HG03159 (cell line): ENCODE data around the gene MED26.
A peak's percentile ranks its signal among the peaks of the same experiment; 100 is the strongest.

ENCODE experiments used
- ATAC-seq: cut with Tn5 transposase; IDR thresholded peaks from one replicate; pipeline ENCODE4 v1.9.1; 2021; ENCODE audit warnings: mild to moderate bottlenecking, moderate library complexity; ENCODE audit not compliant: unreplicated experiment

MED26 gene

DNA sequence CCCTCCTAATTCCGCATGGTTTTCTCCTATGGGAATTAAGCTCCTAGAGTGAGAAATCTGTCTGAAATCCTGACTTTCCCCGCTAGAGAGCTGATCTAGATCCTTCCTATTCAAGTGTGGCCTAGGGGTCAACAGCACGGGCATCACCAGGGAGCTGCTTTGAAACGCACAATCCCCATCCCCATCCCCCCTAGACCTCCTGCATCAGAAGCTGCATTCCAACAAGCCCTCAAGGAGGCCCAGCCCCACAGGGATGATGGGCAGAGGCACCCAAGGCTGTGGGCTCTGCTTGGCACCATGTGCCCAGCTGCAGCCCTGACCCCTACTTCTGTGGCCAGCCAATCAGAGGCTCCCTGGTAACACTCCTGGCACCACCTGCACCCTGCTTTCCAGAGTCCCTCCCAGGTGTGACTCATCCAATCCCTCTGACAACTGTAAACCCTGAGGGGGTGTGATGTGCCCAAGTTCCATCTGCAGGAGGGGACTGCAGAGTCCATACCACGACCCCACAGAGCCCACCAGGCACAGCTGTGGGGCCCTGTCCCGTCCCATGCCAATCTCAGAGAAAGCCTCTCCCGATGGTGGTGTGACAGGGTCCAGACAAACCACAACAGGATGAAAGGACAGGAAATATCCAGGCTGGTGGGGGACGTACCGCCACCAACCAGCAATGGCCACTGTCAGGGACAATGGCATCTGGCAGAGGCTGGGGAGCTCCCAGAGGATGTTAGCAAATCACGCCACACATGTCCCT is 36.0 kb downstream of the MED26 start:
- ATAC-seq: no peak

DNA sequence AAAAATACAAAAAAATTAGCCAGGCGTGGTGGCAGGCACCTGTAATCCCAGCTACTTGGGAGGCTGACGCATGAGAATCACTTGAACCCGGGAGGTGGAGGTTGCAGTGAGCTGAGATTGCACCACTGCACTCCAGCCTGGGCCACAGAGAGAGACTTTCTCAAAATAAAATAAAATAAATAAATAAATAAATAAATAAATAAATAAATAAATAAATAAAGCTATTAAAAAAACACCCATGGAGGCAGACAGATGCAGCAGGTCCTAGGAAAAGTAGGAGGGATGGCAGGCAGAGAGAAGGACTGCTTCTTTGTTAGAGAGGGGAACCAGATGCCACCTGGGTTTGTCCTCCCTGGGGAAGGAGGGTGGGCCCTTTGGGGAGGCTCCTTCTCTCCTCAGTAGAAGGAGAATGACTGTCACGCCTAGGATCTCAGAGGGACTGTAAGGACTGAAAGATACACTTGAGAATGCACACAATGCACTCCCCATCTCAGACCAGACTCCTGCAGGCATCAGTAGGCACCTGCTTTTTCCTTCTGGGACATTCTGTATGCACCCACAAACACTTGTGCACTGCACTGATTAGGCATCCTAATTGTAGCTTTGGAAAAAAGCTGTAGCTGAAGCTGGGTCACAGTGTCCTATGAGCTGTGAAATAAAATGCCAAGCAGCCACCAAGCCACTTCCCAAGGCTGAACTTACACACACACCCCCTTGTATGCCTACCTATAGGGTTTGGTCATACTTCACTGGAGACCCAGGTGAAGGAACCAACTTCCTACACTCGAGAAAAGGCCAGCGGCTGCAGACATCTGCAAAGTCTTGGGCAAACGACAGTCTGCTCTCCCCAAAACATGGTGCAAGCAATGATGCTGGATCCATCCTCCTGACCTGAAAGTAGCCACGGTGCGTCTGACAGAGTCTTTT is 36.9 kb downstream of the MED26 start:
- ATAC-seq: no peak

DNA sequence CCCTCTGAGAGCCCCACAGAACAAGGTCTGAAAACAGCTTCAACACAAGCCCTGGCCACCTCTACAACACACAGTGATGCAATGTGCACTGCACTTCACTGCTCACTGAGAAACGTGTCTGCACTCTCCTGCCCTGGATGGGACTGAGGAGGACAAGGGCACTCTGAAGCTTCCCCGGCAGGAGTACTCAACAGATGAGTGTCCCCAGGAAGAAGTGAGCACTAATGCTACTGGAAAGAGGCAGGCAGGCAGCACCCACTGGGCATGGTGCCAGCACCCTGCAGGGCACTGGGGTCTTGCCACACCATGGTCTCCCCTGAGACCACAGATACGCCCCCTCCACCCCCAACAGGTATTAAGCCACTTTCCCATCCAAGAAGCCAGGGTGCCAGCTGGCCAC is 38.1 kb downstream of the MED26 start:
- ATAC-seq: no peak

DNA sequence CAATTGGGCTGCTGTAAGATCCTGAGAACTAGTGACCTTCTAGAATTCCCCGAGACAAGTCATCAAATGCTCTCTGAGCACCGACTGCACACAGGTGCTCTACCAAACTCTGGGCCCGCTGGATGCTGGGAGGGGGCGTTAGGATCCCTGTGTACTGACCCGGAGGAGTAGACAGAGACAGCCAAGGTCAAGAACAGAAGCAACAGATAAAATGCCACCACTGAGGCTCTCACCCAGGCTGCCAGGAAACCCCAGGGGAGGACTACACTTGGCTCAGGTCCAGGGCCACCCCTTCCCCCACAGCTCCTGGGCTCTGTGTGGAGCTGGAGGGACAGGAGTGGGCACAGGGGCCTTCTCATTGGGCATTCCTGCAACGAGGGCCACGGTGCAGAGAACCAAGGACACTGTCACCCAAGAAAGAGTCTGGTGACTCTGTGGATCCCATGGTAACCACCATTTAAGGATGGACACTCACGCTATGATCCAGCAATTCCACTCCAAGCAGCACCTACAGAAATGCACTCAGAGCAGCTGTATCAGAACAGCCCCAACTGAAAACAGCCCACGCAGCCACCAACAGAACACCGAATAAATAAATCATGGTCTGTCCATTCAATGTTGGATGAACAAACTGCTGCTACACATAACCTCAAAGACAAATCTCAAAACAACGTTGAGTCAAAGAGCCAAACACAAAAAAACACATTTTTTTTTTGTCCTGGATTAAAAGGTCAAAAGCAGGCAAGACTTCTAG is 39.0 kb downstream of the MED26 start:
- no peak for ATAC-seq

DNA sequence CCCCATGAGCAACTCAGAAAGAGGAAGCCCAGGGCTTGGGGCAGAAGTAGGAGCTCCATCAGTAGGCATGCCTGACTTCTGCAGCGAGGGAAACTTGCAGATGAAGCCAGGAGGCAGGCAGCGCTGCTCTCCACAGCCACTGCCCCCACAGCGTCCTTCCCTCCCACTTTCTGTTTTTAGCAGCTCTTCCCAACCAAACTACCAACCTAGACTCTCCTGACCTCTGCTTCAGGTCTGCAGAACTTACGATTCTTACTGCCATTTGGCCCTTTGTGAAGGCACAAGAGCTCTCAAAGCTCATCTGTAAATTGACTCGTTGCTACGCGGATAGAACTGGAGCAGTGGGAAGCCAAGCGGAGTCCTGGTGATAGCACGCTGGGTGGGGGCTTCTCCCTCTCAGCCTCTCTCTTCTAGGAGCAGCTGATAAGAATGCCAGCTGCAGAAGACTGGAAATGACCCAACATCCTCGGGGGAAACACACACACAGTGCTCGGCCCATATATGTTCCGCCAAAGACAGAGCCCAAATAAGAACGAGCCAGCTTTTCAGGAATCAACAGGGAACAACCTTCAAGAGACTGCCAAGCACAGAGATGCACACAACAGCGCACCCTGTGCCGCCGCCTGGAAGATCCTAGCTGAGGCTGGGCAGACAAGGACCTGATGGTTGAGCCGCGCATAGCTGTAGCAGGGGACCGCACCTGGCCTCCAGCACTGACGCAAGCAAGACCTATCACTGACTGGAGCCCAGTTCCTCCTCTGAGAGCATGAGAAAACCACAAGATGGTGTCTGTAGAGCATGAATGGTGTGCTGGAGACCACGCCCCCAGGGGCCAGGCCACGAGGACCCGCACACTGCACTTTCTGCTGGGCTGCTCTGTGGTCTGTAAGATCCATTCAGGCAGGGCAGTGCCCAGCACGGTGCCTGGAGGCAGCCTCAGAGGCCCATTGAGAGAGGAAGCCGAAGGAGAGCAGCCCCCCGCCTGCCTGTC is 39.9 kb downstream of the MED26 start:
- ATAC-seq: peak; percentile 44

DNA sequence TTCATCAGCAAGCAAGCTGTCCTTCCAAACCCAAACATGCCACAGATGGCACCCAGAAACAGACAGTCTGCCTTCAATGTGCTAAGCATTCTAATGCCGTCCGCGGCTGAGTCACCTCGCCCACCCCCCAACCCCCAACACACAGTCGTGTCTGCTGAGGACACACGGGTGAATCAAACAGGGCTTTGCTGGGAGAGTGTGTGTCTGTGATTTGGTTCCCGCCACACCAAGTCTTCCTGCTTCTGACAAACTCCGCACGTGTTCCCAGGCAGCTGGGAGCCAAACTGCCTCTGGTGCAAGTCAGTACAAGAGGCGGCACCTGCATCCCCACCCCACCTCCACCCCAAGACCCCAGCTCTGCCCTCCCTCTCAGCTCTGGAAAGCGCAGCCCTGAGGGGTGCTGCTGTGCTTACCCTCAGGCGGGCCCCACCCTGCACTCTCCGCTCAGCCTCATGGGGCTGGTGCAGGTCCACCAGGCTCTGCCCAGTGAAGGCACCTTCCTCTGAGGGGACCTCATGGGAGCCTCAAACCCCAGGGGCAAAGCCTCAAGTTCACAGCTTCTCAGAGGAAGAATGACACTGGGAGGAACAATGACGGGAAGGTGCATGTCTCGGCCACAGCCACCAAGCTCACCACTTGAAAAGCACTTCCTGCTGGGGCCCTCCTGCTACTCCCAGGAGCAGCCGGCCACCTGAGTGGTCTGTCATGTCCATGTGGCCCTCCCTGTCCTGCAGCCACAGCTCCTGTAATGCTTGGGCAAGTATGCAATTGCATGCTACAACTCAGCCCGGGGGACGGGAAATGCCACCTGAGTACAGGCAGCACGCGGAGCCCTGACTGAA is 40.8 kb downstream of the MED26 start:
- no peak for ATAC-seq

DNA sequence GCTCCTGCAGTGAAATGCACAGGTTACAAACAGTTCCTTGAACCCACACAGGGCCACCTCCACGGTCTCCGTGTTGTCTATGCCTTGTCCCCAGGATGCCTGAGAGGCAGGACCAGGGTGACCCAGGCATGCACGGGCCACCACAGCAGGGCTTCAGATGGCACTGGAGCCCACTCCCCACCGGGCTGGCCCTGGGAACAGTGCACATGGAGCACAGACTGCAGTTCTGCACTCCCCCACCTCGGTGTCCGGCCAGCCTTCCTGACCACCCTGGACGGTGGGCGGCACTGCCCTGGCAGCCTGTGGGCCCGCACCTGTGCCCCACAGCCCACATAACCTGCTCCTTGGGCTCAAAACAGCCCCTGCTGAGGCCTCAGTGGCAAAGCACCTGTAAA is 41.5 kb downstream of the MED26 start:
- no peak for ATAC-seq

DNA sequence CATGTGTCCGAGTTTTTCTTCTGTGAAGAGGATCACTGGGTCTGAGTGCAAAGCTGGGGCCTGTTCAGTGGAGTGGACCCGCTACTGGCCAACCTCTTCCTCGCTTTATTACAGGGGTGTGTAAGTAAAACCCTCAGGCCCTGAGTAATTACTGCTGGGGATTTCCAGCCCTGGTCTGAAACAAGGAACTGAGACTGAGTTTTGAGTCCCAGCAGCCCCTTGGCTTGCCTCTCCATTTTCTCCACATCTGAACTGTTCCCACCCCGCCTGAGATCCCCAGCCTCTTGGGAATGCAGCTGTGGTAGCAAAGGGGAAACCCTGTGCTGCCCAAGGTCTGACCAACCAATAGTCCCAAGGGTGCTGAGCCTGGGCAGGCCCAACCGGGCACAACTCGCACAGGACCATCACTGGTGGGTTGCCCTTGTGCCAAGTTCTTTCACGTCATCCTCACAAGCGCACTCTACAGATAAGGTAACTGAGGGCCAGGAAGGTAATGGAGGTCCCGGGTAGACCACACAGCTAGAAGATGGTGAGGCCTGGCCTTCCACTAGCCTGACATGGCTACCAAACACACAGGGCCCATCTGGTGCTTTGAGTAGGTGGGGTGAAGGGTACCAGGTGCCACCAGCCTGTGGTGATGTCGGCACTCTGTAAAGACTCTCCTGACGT is 42.1 kb downstream of the MED26 start:
- peak; percentile 29 for ATAC-seq

DNA sequence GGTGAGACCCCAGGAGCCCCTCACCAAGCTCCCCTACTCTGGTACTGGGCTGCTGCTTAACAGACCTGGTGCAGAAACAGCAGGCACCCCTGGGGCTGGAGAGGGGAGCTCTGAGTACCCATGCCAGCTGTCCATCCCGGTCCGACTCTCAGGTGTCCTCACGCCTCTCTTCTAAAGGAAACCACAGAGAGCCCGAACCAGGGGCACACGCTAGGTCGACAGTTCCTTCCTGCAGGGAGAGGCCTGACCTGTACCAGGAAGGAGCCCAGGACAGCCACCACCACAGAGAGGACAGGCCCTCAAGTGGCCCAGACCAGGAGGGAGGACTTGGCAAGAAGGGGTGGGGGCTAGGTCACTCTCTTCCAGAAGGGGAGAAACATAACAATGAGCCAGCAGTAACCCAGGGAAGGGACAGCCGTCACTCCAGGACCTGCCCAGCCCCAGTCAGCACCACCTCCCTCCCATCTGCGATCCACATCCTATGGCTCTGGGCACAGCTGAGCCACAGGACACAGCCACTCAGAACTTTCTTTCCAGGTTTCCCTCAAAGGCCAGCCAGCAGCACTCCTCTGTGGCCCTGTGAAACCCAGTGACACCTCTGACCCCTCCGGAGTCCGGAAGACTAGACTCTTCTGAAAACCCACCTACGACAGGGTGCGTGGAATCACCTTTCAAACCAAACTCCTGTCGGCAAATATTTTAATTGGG is 42.8 kb downstream of the MED26 start:
- ATAC-seq: no peak

DNA sequence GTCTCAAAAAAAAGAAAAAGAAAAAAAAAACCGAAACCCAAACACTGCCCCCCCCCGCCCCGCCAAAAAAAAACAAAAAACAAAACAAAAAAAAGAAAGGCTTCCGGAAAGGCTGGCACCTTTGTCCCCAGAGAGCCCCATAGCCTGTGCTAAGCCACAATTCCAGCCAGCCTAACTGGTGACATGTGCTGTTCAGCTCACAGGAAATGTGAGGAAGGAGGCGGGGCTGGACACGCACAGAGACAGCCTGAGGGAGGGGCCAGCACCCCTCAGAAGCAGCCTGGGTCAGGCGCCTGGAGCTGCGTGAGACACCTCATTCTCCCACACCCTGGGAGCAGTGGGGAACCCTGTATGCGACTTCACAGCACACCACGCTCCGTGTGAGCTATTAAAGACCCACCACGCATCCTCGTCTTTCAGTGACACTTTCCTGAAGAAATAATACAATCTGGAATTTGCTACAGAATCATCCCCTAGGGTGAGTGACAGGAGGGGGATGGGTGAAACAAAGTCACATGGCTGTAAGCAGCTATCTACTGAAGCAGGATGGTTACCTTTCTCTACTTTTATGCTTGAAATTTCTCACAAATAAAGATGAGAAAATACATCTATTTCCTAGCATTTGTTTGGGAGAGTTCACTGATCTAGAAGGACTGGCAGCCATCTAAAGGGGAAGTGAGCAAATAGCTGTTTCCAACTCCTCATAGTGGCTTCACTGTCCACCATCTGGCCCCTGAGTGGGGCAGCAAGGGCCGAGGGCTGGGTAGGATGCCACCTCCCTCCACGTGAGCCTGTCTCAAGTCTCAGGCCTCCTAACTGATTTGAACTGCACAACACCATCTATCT is 43.5 kb downstream of the MED26 start:
- peak; percentile 50 for ATAC-seq

DNA sequence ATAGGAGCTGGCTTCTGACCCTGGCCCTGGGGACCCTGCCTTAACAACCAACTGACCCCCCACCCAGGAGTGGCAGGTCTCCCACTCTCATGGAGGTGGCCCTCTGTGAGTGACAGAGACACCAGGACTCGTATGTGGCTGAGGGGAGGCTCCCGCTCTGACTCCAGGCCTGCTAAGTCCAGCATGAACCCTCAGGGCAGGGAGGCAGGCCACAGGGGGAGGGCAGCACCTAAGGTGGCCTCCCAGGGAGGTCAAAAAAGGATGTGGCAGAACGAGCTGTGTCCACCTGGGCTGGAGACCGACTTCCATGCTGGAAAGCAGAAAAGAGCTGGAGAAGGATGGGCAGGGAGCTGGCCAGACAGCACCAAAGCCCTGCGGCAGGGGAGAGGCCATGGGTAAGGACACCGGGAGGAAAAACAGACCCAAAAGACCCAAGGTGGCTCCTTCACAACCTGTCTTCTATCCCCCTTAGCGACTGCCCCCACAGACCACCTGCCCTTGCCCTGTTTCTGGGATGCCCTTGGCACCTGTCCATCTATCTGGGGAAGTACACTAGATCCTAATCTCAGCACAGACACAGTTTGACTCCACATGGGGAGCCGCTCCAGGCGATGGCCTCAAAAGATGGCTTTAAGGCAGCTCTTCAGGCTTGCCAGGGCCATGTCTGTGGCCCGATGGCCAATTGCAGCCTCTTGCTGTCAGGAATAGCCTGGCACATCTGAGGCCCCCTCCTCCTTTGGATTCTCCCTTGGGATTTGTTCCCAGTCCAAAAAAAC is 45.3 kb downstream of the MED26 start:
- ATAC-seq: no peak

DNA sequence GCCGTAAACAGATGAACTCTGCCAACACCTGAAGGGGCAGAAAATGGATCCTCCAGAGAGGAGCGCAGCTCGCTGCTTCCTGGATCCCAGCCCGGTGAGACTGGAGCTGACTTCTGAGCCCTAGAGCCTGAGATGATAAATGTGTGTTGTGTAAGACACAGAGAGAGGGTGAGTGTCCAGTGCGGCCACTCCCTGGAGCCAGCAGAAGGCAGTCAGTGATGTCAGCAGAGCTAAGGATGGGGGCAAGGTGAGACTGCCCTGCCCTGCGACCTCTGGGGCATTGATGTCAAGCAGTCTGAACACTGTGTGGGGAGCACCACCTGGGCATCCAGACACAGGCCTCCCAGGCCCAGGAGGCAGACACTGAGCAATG is 46.0 kb downstream of the MED26 start:
- ATAC-seq: no peak

DNA sequence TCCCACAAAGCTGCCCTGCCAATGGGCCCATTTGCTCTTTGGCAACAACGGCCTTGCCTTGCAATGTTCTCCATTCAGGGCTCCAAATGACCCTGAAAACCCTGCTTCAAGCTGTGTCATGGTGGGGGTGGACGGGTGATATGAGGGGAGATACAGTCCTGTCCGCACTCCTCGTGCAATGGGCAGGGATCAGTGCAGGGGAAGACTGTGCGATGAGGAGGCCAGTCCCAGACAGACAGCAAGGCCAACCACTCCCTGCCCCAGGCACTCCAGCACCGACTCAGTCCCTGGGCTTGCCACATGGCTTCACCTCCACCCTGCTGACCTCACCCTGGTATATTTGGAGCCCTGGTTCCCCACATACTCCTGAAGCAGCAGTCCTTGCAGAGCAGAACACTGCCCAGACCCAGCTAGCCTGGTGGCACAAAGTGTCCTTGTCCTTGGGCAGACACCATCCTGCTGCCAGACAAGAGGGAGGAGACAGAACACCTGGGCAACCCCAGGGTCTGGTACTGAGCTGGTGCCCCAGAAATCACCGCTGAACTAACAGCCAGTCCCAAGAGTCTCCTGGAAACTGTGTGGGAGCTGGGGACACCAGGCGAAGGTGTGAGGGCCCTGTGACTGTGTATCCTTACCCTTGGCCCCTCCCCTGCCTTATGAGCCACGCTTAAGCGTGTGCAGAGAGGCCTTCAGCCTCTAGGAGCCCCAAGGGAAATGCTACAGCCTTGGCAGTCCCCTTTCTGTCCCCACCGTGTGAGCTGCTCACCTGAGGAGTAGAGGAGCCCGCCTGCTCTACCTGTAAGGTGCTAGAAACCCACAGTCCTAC is 46.6 kb downstream of the MED26 start:
- no peak for ATAC-seq

DNA sequence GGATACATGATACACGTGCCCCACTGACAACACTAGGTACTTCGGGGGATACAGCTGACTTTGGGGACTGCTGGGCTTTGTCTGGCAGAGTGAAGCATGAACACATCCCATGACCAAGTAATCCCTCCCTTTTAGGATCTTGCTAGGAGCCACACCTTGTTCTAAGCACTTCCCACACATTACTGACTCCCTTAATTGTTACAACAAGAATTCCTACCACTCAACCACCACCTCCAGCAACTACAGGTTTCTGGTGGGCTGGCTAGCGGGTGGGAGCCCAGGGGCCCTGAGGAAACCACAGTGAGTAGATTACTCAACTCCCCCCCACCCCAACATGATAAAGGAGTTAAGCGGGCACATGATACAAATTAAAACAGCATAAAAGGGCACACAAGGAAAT is 48.6 kb downstream of the MED26 start:
- no peak for ATAC-seq

DNA sequence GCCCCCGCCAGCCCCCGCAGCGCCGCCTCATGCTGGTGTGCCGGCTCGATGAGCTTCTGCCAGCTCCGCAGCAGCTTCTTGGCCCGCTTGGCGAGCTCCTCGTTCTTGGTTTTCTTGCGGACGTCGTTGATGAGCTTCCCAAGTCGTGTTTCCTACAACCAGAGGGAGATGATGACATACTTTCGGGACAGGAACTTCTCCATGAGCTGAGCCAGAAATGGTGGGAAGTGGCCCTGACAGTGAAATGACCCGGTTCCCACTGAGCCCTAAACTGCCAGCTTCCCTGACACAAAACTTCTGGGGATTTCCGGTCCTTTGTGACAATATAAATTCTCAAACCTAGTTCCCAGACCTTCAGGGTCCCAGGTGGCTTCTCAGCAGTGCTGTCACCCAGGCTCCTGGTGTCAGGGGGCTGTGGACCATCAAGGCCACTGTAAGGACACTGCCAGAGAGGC is 50.4 kb downstream of the MED26 start:
- ATAC-seq: no peak
